KMS-11 (cell line): ENCODE data around the gene ZPR1.

Source experiments
- H2AFZ ChIP-seq: fragments of 200-600 bp; sonication (generic); 2 replicates; pipeline ENCODE4 v1.6.1; 2016; ENCODE audit warnings: antibody characterized with exemption, mixed run types, low read depth
- H3K27ac ChIP-seq: fragments of 200-600 bp; sonication (generic); 2 replicates; pipeline ENCODE4 v1.6.1; 2016; ENCODE audit warnings: mild to moderate bottlenecking, mixed run types
- H3K27me3 ChIP-seq: fragments of 200-600 bp; sonication (generic); 2 replicates; pipeline ENCODE4 v1.6.1; 2017; ENCODE audit warnings: mild to moderate bottlenecking, low read depth, mixed run types, moderate library complexity; ENCODE audit not compliant: insufficient read depth
- H3K36me3 ChIP-seq: fragments of 200-600 bp; sonication (generic); 2 replicates; pipeline ENCODE4 v1.6.1; 2017; ENCODE audit warnings: mild to moderate bottlenecking, mixed run types; ENCODE audit not compliant: insufficient read depth
- H3K4me1 ChIP-seq: fragments of 200-600 bp; sonication (generic); 2 replicates; pipeline ENCODE4 v1.6.1; 2016; ENCODE audit warnings: mild to moderate bottlenecking, low read depth, mixed run types; ENCODE audit not compliant: poor library complexity, severe bottlenecking
- H3K4me2 ChIP-seq: fragments of 200-600 bp; sonication (generic); 2 replicates; pipeline ENCODE4 v1.7.0; 2016; ENCODE audit warnings: mild to moderate bottlenecking, mixed run types
- H3K4me3 ChIP-seq: fragments of 200-600 bp; sonication (generic); IDR thresholded peaks from 2 replicates; pipeline ENCODE4 v1.6.1; 2017; ENCODE audit warnings: low read depth, low read length, mixed read lengths; ENCODE audit not compliant: insufficient read depth
- H3K79me2 ChIP-seq: fragments of 200-600 bp; sonication (generic); 2 replicates; pipeline ENCODE4 v1.6.1; 2016; ENCODE audit warnings: low read depth, mixed run types; ENCODE audit not compliant: insufficient read depth
- H3K9ac ChIP-seq: fragments of 200-600 bp; sonication (generic); 2 replicates; pipeline ENCODE4 v1.6.1; 2016; ENCODE audit warnings: mild to moderate bottlenecking, mixed run types
- H4K20me1 ChIP-seq: fragments of 200-600 bp; sonication (generic); 2 replicates; pipeline ENCODE4 v1.6.1; 2016; ENCODE audit warnings: mild to moderate bottlenecking, mixed run types; ENCODE audit not compliant: insufficient read depth
- CTCF ChIP-seq: fragments of 200-600 bp; sonication (generic); conservative IDR thresholded peaks from 2 replicates; pipeline ENCODE4 v1.6.1; 2017; ENCODE audit warnings: low read depth, mild to moderate bottlenecking, antibody characterized with exemption, low read length, moderate library complexity, mixed read lengths

Gene ZPR1

GRCh38 chr11:116813781-116814471 is 26.1 kb upstream of the ZPR1 start:
- H3K4me2 ChIP-seq, result no peak overlapping the region
- no peaks in the 10 kb centered on the region for H3K79me2 ChIP-seq
- no peak for TF ChIP-seq CTCF
- H3K9ac ChIP-seq, result no peak overlapping the region
- no peaks in the 10 kb centered on the region for H3K4me1 ChIP-seq
- no peak overlapping the region for H2AFZ ChIP-seq
- no peaks in the 10 kb centered on the region for H3K36me3 ChIP-seq
- no peaks in the 10 kb centered on the region for H3K27me3 ChIP-seq
- no peaks in the 10 kb centered on the region for H4K20me1 ChIP-seq
- no peak overlapping the region for H3K4me3 ChIP-seq
- H3K27ac ChIP-seq, result no peak overlapping the region

GRCh38 chr11:116813170-116813569 is 25.3 kb upstream of the ZPR1 start:
- Histone ChIP-seq H3K79me2 (no peaks in the 10 kb centered on the region), H3K4me3 (no peak overlapping the region), H3K27ac (no peak overlapping the region), H3K9ac (no peak overlapping the region), H3K4me1 (no peaks in the 10 kb centered on the region), H3K4me2 (no peak overlapping the region), H4K20me1 (no peaks in the 10 kb centered on the region), H3K27me3 (no peaks in the 10 kb centered on the region), H3K36me3 (no peaks in the 10 kb centered on the region), H2AFZ (no peak overlapping the region)
- TF ChIP-seq CTCF, result no peak

- H3K79me2 ChIP-seq, result no peaks in the 10 kb centered on the region
- H4K20me1 ChIP-seq, result no peaks in the 10 kb centered on the region
- no peak overlapping the region for H3K27ac ChIP-seq
- H3K9ac ChIP-seq, result no peak overlapping the region
- no peak overlapping the region for H3K4me2 ChIP-seq
- H3K4me3 ChIP-seq, result no peak overlapping the region
- no peak overlapping the region for H2AFZ ChIP-seq
- H3K27me3 ChIP-seq, result no peaks in the 10 kb centered on the region
- no peak for TF ChIP-seq CTCF
- H3K4me1 ChIP-seq, result no peaks in the 10 kb centered on the region
- no peaks in the 10 kb centered on the region for H3K36me3 ChIP-seq
Measured at GRCh38 chr11:116812109-116812508, 24.3 kb upstream of the ZPR1 start.

- H3K27ac ChIP-seq, result no peak overlapping the region
Measured at GRCh38 chr11:116811194-116811593, 23.4 kb upstream of the ZPR1 start.

More at GRCh38 chr11:116811194-116811593, 23.4 kb upstream of the ZPR1 start:
- Histone ChIP-seq H3K4me1 (no peaks in the 10 kb centered on the region), H3K4me2 (no peak overlapping the region), H3K36me3 (no peaks in the 10 kb centered on the region), H3K9ac (no peak overlapping the region), H4K20me1 (no peaks in the 10 kb centered on the region), H3K27me3 (no peaks in the 10 kb centered on the region), H3K4me3 (no peak overlapping the region), H2AFZ (no peak overlapping the region), H3K79me2 (no peaks in the 10 kb centered on the region)
- no peak for TF ChIP-seq CTCF
